CD4-positive, CD25-positive, alpha-beta regulatory T cell (primary cell): ENCODE results near the gene NEURL3. TPM values are rescaled to one million over a fixed set of nuclear protein-coding genes. Genes with fewer than 3 reads are reported as not detected.
"Not testable (repeated sequence)": the region's sequence is repeated elsewhere in the genome, so short reads cannot be mapped to it uniquely, and the experiment has no call there.

Source experiments
- ATAC-seq, 2 donors: fragments of 150-1000 bp; cut with Tn5 transposase; one replicate each; pipeline ENCODE4 v1.10.0; 2021; ENCODE audit warnings: low read depth in 2 of 2, moderate number of reproducible peaks in 2 of 2, moderate library complexity in 1 of 2
- DNase-seq, 3 donors: peaks; one replicate each; pipeline versions ENCODE4 v3.0.0 to v3.0.0-alpha.2; 2012 to 2022; ENCODE audit warnings: mixed read lengths in 1 of 3
- H3K27ac ChIP-seq: one replicate; pipeline ENCODE4 v1.7.0; 2013; ENCODE audit warnings: mild to moderate bottlenecking, low read length; ENCODE audit not compliant: insufficient read depth, poor library complexity, severe bottlenecking
- H3K27me3 ChIP-seq: one replicate; pipeline ENCODE4 v1.7.0; 2013; ENCODE audit warnings: low read length; ENCODE audit not compliant: control insufficient read depth, insufficient read depth
- H3K36me3 ChIP-seq: one replicate; pipeline ENCODE4 v1.7.0; 2013; ENCODE audit warnings: mild to moderate bottlenecking, low read length, moderate library complexity; ENCODE audit not compliant: control insufficient read depth, insufficient read depth
- H3K4me1 ChIP-seq: 2 replicates; pipeline ENCODE4 v1.7.0; 2013; ENCODE audit warnings: mild to moderate bottlenecking, low read length; ENCODE audit not compliant: insufficient read depth, control insufficient read depth, poor library complexity, severe bottlenecking
- H3K4me3 ChIP-seq: one replicate; pipeline ENCODE4 v1.7.0; 2013; ENCODE audit warnings: low read depth, mild to moderate bottlenecking, low read length, moderate library complexity
- H3K9me3 ChIP-seq, 2 experiments: 1 replicate in 1 of 2; 2 replicates in 1 of 2; pipeline ENCODE4 v1.7.0; 2013; ENCODE audit warnings: low read length in 2 of 2, mild to moderate bottlenecking in 1 of 2, moderate library complexity in 1 of 2; ENCODE audit not compliant: control insufficient read depth in 2 of 2
- H3K27ac Mint-ChIP-seq, 3 donors: one replicate each; pipeline ENCODE4 v1.8.0; 2020 to 2022; ENCODE audit warnings: mild to moderate bottlenecking in 3 of 3, mixed read lengths in 3 of 3, moderate library complexity in 2 of 3
- H3K27me3 Mint-ChIP-seq: one replicate; pipeline ENCODE4 v1.8.0; 2022; ENCODE audit warnings: mild to moderate bottlenecking, mixed read lengths
- H3K36me3 Mint-ChIP-seq: one replicate; pipeline ENCODE4 v1.8.0; 2020; ENCODE audit warnings: mixed read lengths
- H3K4me1 Mint-ChIP-seq, 4 donors: one replicate each; pipeline ENCODE4 v1.8.0; 2020 to 2022; ENCODE audit warnings: mixed read lengths in 4 of 4, mild to moderate bottlenecking in 1 of 4
- H3K4me3 Mint-ChIP-seq, 4 donors: one replicate each; pipeline ENCODE4 v1.8.0; 2020 to 2022; ENCODE audit warnings: mild to moderate bottlenecking in 4 of 4, mixed read lengths in 4 of 4, moderate library complexity in 3 of 4
- H3K9me3 Mint-ChIP-seq, 7 donors: one replicate each; pipeline ENCODE4 v1.8.0; 2020 to 2022; ENCODE audit warnings: mixed read lengths in 7 of 7, mild to moderate bottlenecking in 3 of 7, moderate library complexity in 2 of 7
- polyA plus RNA-seq, 4 donors: library from polyadenylated mRNA; unstranded; fragments of 300-500 nt; fragmentation: Illumina TruSeq; gene quantifications; one replicate each; pipeline ENCODE4 v1.2.3, GENCODE V29; 2021
- total RNA-seq: library from RNA; stranded (reverse); gene quantifications from one replicate; pipeline ENCODE4 v1.2.3, GENCODE V29; 2022

Gene NEURL3
- total and polyA plus RNA-seq, 5 donors from 2014 or later = 0.18 TPM; not detected in 4

GRCh38 chr2:96463119-96463518 is 42.0 kb downstream of the NEURL3 start:
- H3K36me3 ChIP-seq = no peaks in the 10 kb centered on the region
- no peaks in the 10 kb centered on the region for H3K27me3 ChIP-seq
- ATAC-seq (no peak), DNase-seq (no peak)
- H3K27ac ChIP-seq = no peak overlapping the region
- H3K36me3 Mint-ChIP-seq = no peaks in the 10 kb centered on the region
- H3K9me3 Mint-ChIP-seq = peaks cover 0 to 11% (median 3%) of the 10 kb centered on the region in 7 donors
- H3K4me1 ChIP-seq = no peaks in the 10 kb centered on the region
- peaks cover 5% of the 10 kb centered on the region for H3K27me3 Mint-ChIP-seq
- peaks cover 0 to 2% (median 0%) of the 10 kb centered on the region in 4 donors for H3K4me1 Mint-ChIP-seq
- no peaks in the 10 kb centered on the region for H3K9me3 ChIP-seq
- H3K4me3 ChIP-seq = no peak overlapping the region
- no peak overlapping the region for H3K27ac Mint-ChIP-seq
- H3K4me3 Mint-ChIP-seq = no peak overlapping the region

DNA sequence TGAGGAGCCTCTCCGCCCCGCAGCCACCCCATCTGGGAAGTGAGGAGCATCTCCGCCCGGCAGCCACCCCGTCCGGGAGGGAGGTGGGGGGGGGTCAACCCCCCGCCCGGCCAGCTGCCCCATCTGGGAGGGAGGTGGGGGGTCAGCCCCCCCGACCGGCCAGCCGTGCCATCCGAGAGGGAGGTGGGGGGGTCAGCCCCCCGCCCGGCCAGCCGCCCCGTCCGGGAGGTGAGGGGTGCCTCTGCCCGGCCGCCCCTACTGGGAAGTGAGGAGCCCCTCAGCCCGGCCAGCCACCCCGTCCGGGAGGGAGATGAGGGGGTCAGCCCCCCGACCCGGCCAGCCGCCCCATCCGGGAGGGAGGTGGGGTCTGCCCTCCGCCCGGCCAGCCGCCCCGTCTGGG is 43.5 kb downstream of the NEURL3 start:
- H3K4me3 Mint-ChIP-seq, ATAC-seq, H3K27me3 ChIP-seq, H3K27me3 Mint-ChIP-seq, H3K27ac ChIP-seq, H3K36me3 ChIP-seq, H3K27ac Mint-ChIP-seq, H3K4me1 ChIP-seq, DNase-seq, H3K36me3 Mint-ChIP-seq, H3K4me3 ChIP-seq, H3K9me3 ChIP-seq, H3K4me1 Mint-ChIP-seq: not testable (repeated sequence)
- H3K9me3 Mint-ChIP-seq = peaks cover 0 to 11% (median 3%) of the 10 kb centered on the region in 7 donors

DNA sequence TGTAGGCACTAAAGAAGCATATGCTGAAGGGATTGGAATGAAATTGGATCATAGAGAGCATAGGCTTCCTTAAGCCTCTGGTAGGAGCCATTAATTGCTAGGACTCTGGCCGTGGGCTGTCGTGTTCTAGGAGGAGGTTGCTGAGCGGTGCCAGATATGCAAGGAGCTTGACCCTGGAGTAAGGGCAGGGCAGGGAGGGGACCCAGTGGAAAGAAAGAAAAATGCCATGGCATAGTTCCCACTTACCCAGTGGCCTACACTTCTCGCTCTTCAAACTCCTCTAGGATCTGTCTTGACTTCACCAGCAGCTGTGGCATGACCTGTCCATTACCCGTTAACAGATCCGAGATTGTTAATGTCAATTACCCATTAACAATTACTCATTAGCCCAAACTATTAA is 53.1 kb downstream of the NEURL3 start:
- no peak overlapping the region for H3K4me3 Mint-ChIP-seq
- peaks cover 15% of the 10 kb centered on the region for H3K27me3 Mint-ChIP-seq
- Histone ChIP-seq H3K27me3 (no peaks in the 10 kb centered on the region), H3K27ac (no peak overlapping the region), H3K4me1 (no peaks in the 10 kb centered on the region), H3K36me3 (no peaks in the 10 kb centered on the region), H3K9me3 (no peaks in the 10 kb centered on the region), H3K4me3 (no peak overlapping the region)
- H3K9me3 Mint-ChIP-seq = peaks cover 0 to 2% (median 0%) of the 10 kb centered on the region in 7 donors
- no peaks in the 10 kb centered on the region for H3K4me1 Mint-ChIP-seq
- H3K27ac Mint-ChIP-seq = no peak overlapping the region
- no peaks in the 10 kb centered on the region for H3K36me3 Mint-ChIP-seq
- ATAC-seq (no peak), DNase-seq (no peak)

DNA sequence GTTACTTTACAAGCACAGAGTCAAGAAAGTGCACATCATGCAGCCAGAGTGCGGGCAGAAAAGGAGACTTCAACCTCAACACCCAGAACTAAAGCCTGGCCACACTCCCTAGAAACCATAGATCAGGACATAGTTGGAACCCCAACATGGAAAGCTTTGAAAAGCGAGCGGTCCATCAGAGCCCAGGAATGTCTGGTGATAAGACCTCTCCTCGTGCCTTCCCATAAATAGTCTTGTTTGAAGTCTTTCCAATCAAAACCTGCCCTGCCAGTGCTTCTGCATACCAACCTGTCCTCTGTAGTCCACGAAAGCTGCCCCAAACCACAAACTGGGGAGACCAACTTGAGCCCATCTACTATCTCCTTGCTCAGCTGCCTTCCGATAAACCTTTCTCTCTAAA is 55.5 kb downstream of the NEURL3 start:
- Histone ChIP-seq H3K9me3 (no peaks in the 10 kb centered on the region), H3K4me3 (no peak overlapping the region), H3K36me3 (no peaks in the 10 kb centered on the region), H3K4me1 (no peaks in the 10 kb centered on the region), H3K27me3 (no peaks in the 10 kb centered on the region), H3K27ac (no peak overlapping the region)
- DNase-seq (no peak), ATAC-seq (no peak)
- Mint-ChIP-seq H3K27ac (no peak overlapping the region), H3K27me3 (peaks cover 15% of the 10 kb centered on the region), H3K36me3 (no peaks in the 10 kb centered on the region), H3K4me1 (no peaks in the 10 kb centered on the region), H3K4me3 (no peak overlapping the region), H3K9me3 (peaks cover 0 to 4% (median 0%) of the 10 kb centered on the region in 7 donors)

DNA sequence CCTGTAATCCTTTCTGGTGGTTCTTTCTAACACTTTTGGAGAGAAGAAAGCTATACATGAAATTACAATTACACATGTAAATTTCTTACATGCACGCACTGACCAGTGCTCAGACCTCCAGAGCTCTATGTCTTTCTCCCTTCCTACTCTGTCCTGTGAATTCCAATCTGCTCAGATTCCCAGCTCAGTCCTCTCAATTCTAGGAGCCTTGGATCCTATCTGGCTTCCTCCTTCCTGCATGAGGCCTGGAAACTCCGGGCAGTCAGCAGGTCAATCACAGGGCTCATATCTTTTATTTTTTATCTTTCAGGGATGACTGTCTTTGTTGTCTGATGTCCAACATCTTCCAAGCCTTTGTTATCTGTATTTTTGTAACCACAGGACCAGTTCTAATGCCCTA is 56.0 kb downstream of the NEURL3 start:
- H3K9me3 Mint-ChIP-seq = peaks cover 0 to 4% (median 0%) of the 10 kb centered on the region in 7 donors
- no peak overlapping the region for H3K27ac Mint-ChIP-seq
- no peak for DNase-seq

GRCh38 chr2:96447726-96448125 is 57.4 kb downstream of the NEURL3 start:
- Histone ChIP-seq H3K4me1 (no peaks in the 10 kb centered on the region), H3K4me3 (no peak overlapping the region), H3K27ac (no peak overlapping the region), H3K9me3 (no peaks in the 10 kb centered on the region), H3K27me3 (no peaks in the 10 kb centered on the region), H3K36me3 (no peaks in the 10 kb centered on the region)
- DNase-seq = no peak
- Mint-ChIP-seq H3K9me3 (peaks cover 0 to 7% (median 0%) of the 10 kb centered on the region in 7 donors), H3K4me3 (no peak overlapping the region), H3K4me1 (no peaks in the 10 kb centered on the region), H3K27ac (peak overlapping the region in 2 of 3 donors; percentile 36 to 56), H3K36me3 (no peaks in the 10 kb centered on the region), H3K27me3 (peaks cover 5% of the 10 kb centered on the region)
- no peak for ATAC-seq

More for the DNA sequence above, 56.0 kb downstream of the NEURL3 start:
- no peak overlapping the region for H3K4me3 ChIP-seq
- H3K9me3 ChIP-seq = no peaks in the 10 kb centered on the region
- H3K27me3 ChIP-seq = no peaks in the 10 kb centered on the region
- H3K27ac ChIP-seq = no peak overlapping the region
- Mint-ChIP-seq H3K27me3 (peaks cover 15% of the 10 kb centered on the region), H3K4me1 (no peaks in the 10 kb centered on the region), H3K36me3 (no peaks in the 10 kb centered on the region), H3K4me3 (no peak overlapping the region)
- ATAC-seq = no peak
- H3K4me1 ChIP-seq = no peaks in the 10 kb centered on the region
- H3K36me3 ChIP-seq = no peaks in the 10 kb centered on the region

Other genes starting within 250 kb of the NEURL3 start
- gene TMEM127, start 239.4 kb downstream of the NEURL3 start, total RNA-seq = 54.3 TPM
- gene TMEM127, start 239.4 kb downstream of the NEURL3 start, polyA plus RNA-seq = 10 to 100 TPM; 27.6 to 40.4 (median 37.4) TPM
- gene CIAO1, start 239.1 kb downstream of the NEURL3 start, total RNA-seq = 60.3 TPM
- gene CIAO1, start 239.1 kb downstream of the NEURL3 start, polyA plus RNA-seq = 100 to 1,000 TPM in 1 of 4 donors, 10 to 100 TPM in 3; 83.0 to 102 (median 94.7) TPM
- 295 TPM for gene SNRNP200, start 199.8 kb downstream of the NEURL3 start, total RNA-seq
- gene SNRNP200, start 199.8 kb downstream of the NEURL3 start, polyA plus RNA-seq = 10 to 100 TPM; 67.4 to 89.4 (median 83.4) TPM
- gene ITPRIPL1, start 180.0 kb downstream of the NEURL3 start, total RNA-seq = 27.8 TPM
- 10 to 100 TPM in 2 of 4 donors, 1 to 10 TPM in 2; 7.5 to 17.5 (median 10.9) TPM for gene ITPRIPL1, start 180.0 kb downstream of the NEURL3 start, polyA plus RNA-seq
- 14.0 TPM for gene NCAPH, start 169.6 kb downstream of the NEURL3 start, total RNA-seq
- gene NCAPH, start 169.6 kb downstream of the NEURL3 start, polyA plus RNA-seq = 10 to 100 TPM in 1 of 4 donors, 1 to 10 TPM in 3; 4.2 to 10.0 (median 8.1) TPM
- gene ARID5A, start 31.4 kb upstream of the NEURL3 start, total RNA-seq = 180 TPM
- 10 to 100 TPM; 63.5 to 85.6 (median 73.6) TPM for gene ARID5A, start 31.4 kb upstream of the NEURL3 start, polyA plus RNA-seq
- 55.6 TPM for gene KANSL3, start 133.0 kb upstream of the NEURL3 start, total RNA-seq
- 10 to 100 TPM; 11.2 to 17.9 (median 13.6) TPM for gene KANSL3, start 133.0 kb upstream of the NEURL3 start, polyA plus RNA-seq
- gene FER1L5, start 137.4 kb upstream of the NEURL3 start, total RNA-seq = not detected
- under 1 TPM in 2 of 4 donors, not detected in 2; 0.03 TPM for gene FER1L5, start 137.4 kb upstream of the NEURL3 start, polyA plus RNA-seq
- gene LMAN2L, start 234.7 kb upstream of the NEURL3 start, total RNA-seq = 5.4 TPM
- gene LMAN2L, start 234.7 kb upstream of the NEURL3 start, polyA plus RNA-seq = 10 to 100 TPM; 17.8 to 22.7 (median 20.3) TPM